GM19455 (cell line): Measurements from ENCODE around the gene SLC35E3.
A peak's percentile ranks its signal among the peaks of the same experiment; 100 is the strongest.
"Not testable (repeated sequence)": the region's sequence is repeated elsewhere in the genome, so short reads cannot be mapped to it uniquely, and the experiment has no call there.

Source experiments
- ATAC-seq: cut with Tn5 transposase; IDR thresholded peaks from one replicate; pipeline ENCODE4 v1.9.1; 2021; ENCODE audit not compliant: unreplicated experiment

Gene SLC35E3

GRCh38 chr12:68793975-68794652 lies 48.1 kb downstream of the SLC35E3 start:
- no peak for ATAC-seq

- no peak for ATAC-seq
These were observed 48.8 kb downstream of the SLC35E3 start for GRCh38 chr12:68794653-68795251.

- ATAC-seq: no peak
These were observed 50.4 kb downstream of the SLC35E3 start for GRCh38 chr12:68796399-68796798.

GRCh38 chr12:68798882-68799234 lies 52.9 kb downstream of the SLC35E3 start:
- ATAC-seq: no peak

GRCh38 chr12:68800294-68800693 lies 54.3 kb downstream of the SLC35E3 start:
- no peak for ATAC-seq

- ATAC-seq: not testable (repeated sequence)
These were observed 55.1 kb downstream of the SLC35E3 start for GRCh38 chr12:68801124-68801523.

- ATAC-seq: peak; percentile 16
These were observed 56.4 kb downstream of the SLC35E3 start for GRCh38 chr12:68802372-68802745.

- not testable (repeated sequence) for ATAC-seq
These were observed 57.1 kb downstream of the SLC35E3 start for GRCh38 chr12:68802911-68803651.

- no peak for ATAC-seq
These were observed 58.1 kb downstream of the SLC35E3 start for GRCh38 chr12:68803948-68804656.

GRCh38 chr12:68804657-68805591 lies 58.9 kb downstream of the SLC35E3 start:
- no peak for ATAC-seq

GRCh38 chr12:68805592-68806120 lies 59.7 kb downstream of the SLC35E3 start:
- no peak for ATAC-seq

GRCh38 chr12:68806488-68807237 lies 60.7 kb downstream of the SLC35E3 start:
- ATAC-seq: no peak

GRCh38 chr12:68807274-68807575 lies 61.2 kb downstream of the SLC35E3 start:
- not testable (repeated sequence) for ATAC-seq

- peak; percentile 74 for ATAC-seq
These were observed 61.8 kb downstream of the SLC35E3 start, which contains the start of gene MDM2 for GRCh38 chr12:68807576-68808387. TSS of gene MDM2 (plus strand) at chr12:68808177. CDS start at chr12:68808478, 301 bp downstream.

- peak; percentile 48 for ATAC-seq
These were observed 62.6 kb downstream of the SLC35E3 start for GRCh38 chr12:68808388-68809189.

- ATAC-seq: no peak
These were observed 63.4 kb downstream of the SLC35E3 start for GRCh38 chr12:68809190-68810026.

- not testable (repeated sequence) for ATAC-seq
These were observed 64.0 kb downstream of the SLC35E3 start for GRCh38 chr12:68810027-68810389.
